Measurements from ENCODE around the gene AMPD3. TPM values are rescaled to one million over a fixed set of nuclear protein-coding genes. Genes with fewer than 3 reads are reported as not detected.

Gene AMPD3
- polyA plus RNA-seq, 1 of the 3 experiments (the other 2 are of a cell fraction), result 1.7 TPM

DNA sequence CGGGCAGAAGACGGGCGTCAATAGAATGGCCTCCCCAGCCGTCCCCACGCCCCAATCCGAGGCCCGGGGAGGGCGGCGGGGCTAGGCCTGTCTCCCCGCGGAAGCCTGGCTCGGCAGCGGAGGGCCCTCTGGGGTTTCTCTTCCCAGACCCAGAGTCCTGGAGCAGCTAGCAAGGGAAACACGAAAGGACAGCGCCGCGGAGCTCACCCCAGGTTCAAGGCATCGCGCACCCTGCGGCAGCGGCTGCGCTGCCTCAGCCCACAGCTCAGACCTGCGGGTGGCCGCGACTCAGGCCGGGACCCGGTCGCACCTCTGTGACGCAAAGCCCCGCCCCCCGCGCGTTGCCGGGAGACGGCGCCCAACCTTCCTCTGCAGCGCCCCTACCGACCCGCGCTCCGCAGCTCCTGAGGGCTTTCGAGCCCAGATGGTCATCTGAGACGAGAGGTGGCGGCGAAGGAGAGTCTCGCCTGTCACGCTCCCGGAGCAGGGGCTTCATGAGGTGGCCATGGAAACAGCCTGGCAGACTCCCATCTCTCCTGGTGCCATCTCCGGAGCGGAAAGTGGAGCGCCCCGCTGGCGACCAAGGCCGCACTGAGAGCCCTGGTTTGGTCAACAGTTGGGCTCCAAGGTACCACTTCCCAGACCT lies 86.0 kb downstream of the AMPD3 start, which contains the start of gene RNF141 (continued):
- TF ChIP-seq POLR2AphosphoS5 (IDR thresholded peaks at IDR 0.05; ENCODE audit: low read depth, low read length), result peak; percentile 89
- no peak for TF ChIP-seq NRF1 (IDR thresholded peaks at IDR 0.05; ENCODE audit: low read depth, low read length)
- TF ChIP-seq, protein P1, sequence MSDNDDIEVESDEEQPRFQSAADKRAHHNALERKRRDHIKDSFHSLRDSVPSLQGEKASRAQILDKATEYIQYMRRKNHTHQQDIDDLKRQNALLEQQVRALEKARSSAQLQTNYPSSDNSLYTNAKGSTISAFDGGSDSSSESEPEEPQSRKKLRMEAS (IDR thresholded peaks at IDR 0.05; ENCODE audit: low read depth), result no peak
- TF ChIP-seq, protein P2, sequence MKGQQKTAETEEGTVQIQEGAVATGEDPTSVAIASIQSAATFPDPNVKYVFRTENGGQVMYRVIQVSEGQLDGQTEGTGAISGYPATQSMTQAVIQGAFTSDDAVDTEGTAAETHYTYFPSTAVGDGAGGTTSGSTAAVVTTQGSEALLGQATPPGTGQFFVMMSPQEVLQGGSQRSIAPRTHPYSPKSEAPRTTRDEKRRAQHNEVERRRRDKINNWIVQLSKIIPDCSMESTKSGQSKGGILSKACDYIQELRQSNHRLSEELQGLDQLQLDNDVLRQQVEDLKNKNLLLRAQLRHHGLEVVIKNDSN (IDR thresholded peaks at IDR 0.05; ENCODE audit: borderline replicate concordance, low read depth), result no peak
- TF ChIP-seq, protein P3, sequence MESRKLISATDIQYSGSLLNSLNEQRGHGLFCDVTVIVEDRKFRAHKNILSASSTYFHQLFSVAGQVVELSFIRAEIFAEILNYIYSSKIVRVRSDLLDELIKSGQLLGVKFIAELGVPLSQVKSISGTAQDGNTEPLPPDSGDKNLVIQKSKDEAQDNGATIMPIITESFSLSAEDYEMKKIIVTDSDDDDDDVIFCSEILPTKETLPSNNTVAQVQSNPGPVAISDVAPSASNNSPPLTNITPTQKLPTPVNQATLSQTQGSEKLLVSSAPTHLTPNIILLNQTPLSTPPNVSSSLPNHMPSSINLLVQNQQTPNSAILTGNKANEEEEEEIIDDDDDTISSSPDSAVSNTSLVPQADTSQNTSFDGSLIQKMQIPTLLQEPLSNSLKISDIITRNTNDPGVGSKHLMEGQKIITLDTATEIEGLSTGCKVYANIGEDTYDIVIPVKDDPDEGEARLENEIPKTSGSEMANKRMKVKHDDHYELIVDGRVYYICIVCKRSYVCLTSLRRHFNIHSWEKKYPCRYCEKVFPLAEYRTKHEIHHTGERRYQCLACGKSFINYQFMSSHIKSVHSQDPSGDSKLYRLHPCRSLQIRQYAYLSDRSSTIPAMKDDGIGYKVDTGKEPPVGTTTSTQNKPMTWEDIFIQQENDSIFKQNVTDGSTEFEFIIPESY (IDR thresholded peaks at IDR 0.05; ENCODE audit: borderline replicate concordance, low read depth), result no peak
- no peak for TF ChIP-seq EZH2phosphoT487 (IDR thresholded peaks at IDR 0.05; ENCODE audit: borderline replicate concordance, low read depth)
- no peak for TF ChIP-seq RXRA (IDR thresholded peaks at IDR 0.05; ENCODE audit: borderline replicate concordance, low read depth)

DNA sequence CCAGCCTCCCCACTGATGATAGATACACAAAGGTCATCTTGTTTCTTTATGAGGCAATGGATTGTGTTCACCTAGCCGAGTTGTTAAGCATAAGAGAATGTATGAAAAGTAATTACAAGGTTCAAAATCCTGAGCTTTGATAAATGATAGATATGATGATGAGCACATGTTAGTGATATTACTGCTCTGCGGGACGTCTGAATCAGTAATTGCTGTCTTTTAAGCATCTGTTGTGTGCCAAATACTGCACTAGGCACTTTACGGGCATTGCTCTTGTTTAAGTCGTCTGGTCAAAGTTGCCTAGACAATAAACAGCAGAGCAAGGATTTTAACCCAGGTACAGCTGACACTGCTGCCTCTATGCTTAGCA lies 86.5 kb downstream of the AMPD3 start:
- POLR2A ChIA-PET, result interaction anchor here (0.8 to 1.5 kb wide), 5 partner anchors 10 to 169 kb away, joined by 3 to 5 read pairs (median 5); partner anchors contain the start of gene AMPD3
- H3K9me3 ChIP-seq, result no peaks in the 10 kb centered on the region
- CTCF ChIA-PET, result interaction anchor here (0.7 to 4.3 kb wide), 36 partner anchors 10 to 233 kb away, joined by 3 to 25 read pairs (median 4); partner anchors contain the start of gene AMPD3
- TF ChIP-seq TEAD4 (IDR thresholded peaks at IDR 0.05; ENCODE audit: borderline replicate concordance, insufficient read depth) (no peak), JUND (IDR thresholded peaks at IDR 0.05) (no peak), SMC3 (IDR thresholded peaks at IDR 0.05; ENCODE audit: low read depth, low read length) (no peak), TCF12 (IDR thresholded peaks at IDR 0.05) (no peak), GABPA (IDR thresholded peaks at IDR 0.05; ENCODE audit: low read depth) (no peak), FOSL2 (IDR thresholded peaks at IDR 0.05; ENCODE audit: borderline replicate concordance, low read depth) (no peak), SIN3A (IDR thresholded peaks at IDR 0.05; ENCODE audit: borderline replicate concordance, low read depth, low read length) (no peak), RAD21 (IDR thresholded peaks at IDR 0.05; ENCODE audit: low read length) (no peak), GATA2 (CRISPR knock-in tag; IDR thresholded peaks at IDR 0.05) (no peak)
- peaks cover 9% of the 10 kb centered on the region for H3F3A ChIP-seq (replicated peaks; ENCODE audit: insufficient read depth)
- H3K36me3 ChIP-seq (replicated peaks in 1 of 2; ENCODE audit: control insufficient read depth in 1 of 2, insufficient read depth in 2 of 2, low read length in 1 of 2), result no peaks in the 10 kb centered on the region
- H3K4me1 ChIP-seq (ENCODE audit: control insufficient read depth in 1 of 2, insufficient read depth in 2 of 2, low read depth in 1 of 2, low read length in 1 of 2), result peaks cover 7 to 11% of the 10 kb centered on the region in 2 experiments; a peak in 3 of 4 replicates
- H3K9ac ChIP-seq, result peak overlapping the region; percentile 87; the same call in 1 of the 2 replicates
- peak; percentile 44 for DNase-seq
- WGBS (ENCODE audit: low lambda C conversion rate), result 26% methylated on average over 5 of the region's 5 CpGs
- H2AFZ ChIP-seq (ENCODE audit: low read depth), result peak overlapping the region; percentile 88; the same call in 1 of the 2 replicates
- H3K4me2 ChIP-seq, result peak overlapping the region; percentile 91
- H4K20me1 ChIP-seq (ENCODE audit: insufficient read depth), result no peaks in the 10 kb centered on the region
- no peaks in the 10 kb centered on the region for H3K9me2 ChIP-seq
- H3K4me3 ChIP-seq (ENCODE audit: low read depth in 2 of 2, low read length in 1 of 2), result peak overlapping the region; percentile 72 to 89
- no peaks in the 10 kb centered on the region for H3K27me3 ChIP-seq (ENCODE audit: insufficient read depth)
- peak overlapping the region; percentile 77 to 91; a peak in 3 of 4 replicates for H3K27ac ChIP-seq (ENCODE audit: low read depth in 2 of 2, low read length in 1 of 2)
- peaks cover 31% of the 10 kb centered on the region for H3K79me2 ChIP-seq (ENCODE audit: insufficient read depth)
